ENCODE results near the gene RAB17. TPM values are rescaled to one million over a fixed set of nuclear protein-coding genes. Genes with fewer than 3 reads are reported as not detected.

RAB17 gene
- total and polyA plus RNA-seq, 4 experiments from 2014 or later, result not detected

DNA sequence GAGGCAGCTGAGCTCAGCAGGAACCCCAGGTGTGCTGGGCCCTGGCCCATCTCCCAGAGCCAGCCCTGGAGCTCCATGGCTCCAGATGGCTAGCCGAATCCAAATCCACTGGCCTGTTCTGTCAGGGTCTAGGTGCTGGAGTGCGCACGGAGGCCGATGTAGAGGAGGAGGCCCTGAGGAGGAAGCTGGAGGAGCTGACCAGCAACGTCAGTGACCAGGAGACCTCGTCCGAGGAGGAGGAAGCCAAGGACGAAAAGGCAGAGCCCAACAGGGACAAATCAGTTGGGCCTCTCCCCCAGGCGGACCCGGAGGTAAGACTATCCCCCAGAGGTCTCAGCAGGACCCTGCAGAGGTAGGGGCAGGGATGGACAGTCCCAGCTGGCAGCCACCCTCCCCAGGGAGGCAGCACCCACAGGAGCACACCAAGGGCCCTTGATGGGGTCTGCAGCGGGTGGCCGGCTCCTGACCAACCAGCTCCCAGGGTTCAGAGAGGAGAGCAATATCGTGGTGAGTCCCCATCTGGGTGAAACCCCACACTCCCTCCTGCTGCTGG lies 50.2 kb downstream of the RAB17 start:
- H3K4me3 Mint-ChIP-seq, result no peak overlapping the region
- Histone ChIP-seq H3K4me3 (ENCODE audit: low read length in 2 of 2) (no peak overlapping the region), H3K27ac (ENCODE audit: low read depth, low read length) (no peak overlapping the region), H3K9me3 (ENCODE audit: control insufficient read depth in 1 of 2, low read length in 2 of 2) (no peaks in the 10 kb centered on the region), H3K4me1 (ENCODE audit: insufficient read depth, low read length) (no peaks in the 10 kb centered on the region), H3K36me3 (ENCODE audit: insufficient read depth, low read length) (no peaks in the 10 kb centered on the region), H3K27me3 (ENCODE audit: insufficient read depth, low read length) (no peaks in the 10 kb centered on the region)
- no peaks in the 10 kb centered on the region for H3K9me3 Mint-ChIP-seq
- H3K4me1 Mint-ChIP-seq, result no peaks in the 10 kb centered on the region
- H3K27ac Mint-ChIP-seq, result no peak overlapping the region
- no peaks in the 10 kb centered on the region for H3K36me3 Mint-ChIP-seq
- DNase-seq, result no peak
- intact Hi-C loops (cut with micrococcal nuclease), result no loop called here
- H3K27me3 Mint-ChIP-seq, result peaks cover 3 to 16% of the 10 kb centered on the region in 2 donors
- ChIA-PET CTCF (ENCODE audit: partially characterized antibody) (interaction anchor here (1.8 kb wide), 1 partner anchor 28 kb away, joined by 5 read pairs; no protein-coding TSS in a partner anchor), POLR2A (ENCODE audit: partially characterized antibody) (interaction anchor here (0.5 kb wide), 1 partner anchor 462 kb away, joined by 3 read pairs; no protein-coding TSS in a partner anchor)

- intact Hi-C loops (cut with micrococcal nuclease), result no loop called here
Measured at GRCh38 chr2:237539681-237540080, 50.9 kb downstream of the RAB17 start.

DNA sequence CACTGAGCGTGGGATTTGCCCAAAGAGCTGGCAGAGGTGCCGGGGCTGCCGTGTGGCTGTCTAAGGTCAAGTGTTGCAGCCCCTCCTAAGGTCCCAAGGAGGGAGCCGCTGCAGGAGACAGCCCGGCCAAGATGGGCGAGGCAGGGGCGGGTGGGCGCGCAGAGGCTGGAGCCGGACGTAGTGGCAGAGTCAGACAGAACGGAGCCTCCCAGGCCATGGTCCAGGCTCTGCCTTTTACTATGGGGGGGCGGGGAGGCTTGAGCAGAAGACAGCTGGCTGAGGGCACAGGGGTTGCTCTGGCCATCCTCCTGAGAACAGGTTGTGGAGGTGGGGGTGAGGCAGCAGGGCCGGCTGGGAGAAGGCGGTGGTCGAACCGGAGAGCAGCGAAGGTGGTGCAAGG lies 51.6 kb downstream of the RAB17 start:
- Mint-ChIP-seq H3K9me3 (no peaks in the 10 kb centered on the region), H3K4me3 (no peak overlapping the region), H3K27me3 (peaks cover 3 to 17% of the 10 kb centered on the region in 2 donors), H3K36me3 (no peaks in the 10 kb centered on the region), H3K27ac (no peak overlapping the region), H3K4me1 (no peaks in the 10 kb centered on the region)
- no peak for DNase-seq
- H3K4me1 ChIP-seq (ENCODE audit: insufficient read depth, low read length), result no peaks in the 10 kb centered on the region
- H3K36me3 ChIP-seq (ENCODE audit: insufficient read depth, low read length), result no peaks in the 10 kb centered on the region
- intact Hi-C loops (cut with micrococcal nuclease), result no loop called here
- ChIA-PET POLR2A (ENCODE audit: partially characterized antibody) (no interaction called here), CTCF (ENCODE audit: partially characterized antibody) (no interaction called here)
- H3K4me3 ChIP-seq (ENCODE audit: low read length in 2 of 2), result no peak overlapping the region
- no peaks in the 10 kb centered on the region for H3K9me3 ChIP-seq (ENCODE audit: control insufficient read depth in 1 of 2, low read length in 2 of 2)
- no peak overlapping the region for H3K27ac ChIP-seq (ENCODE audit: low read depth, low read length)
- no peaks in the 10 kb centered on the region for H3K27me3 ChIP-seq (ENCODE audit: insufficient read depth, low read length)

More at GRCh38 chr2:237539681-237540080, 50.9 kb downstream of the RAB17 start:
- no peaks in the 10 kb centered on the region for H3K9me3 ChIP-seq (ENCODE audit: control insufficient read depth in 1 of 2, low read length in 2 of 2)
- H3K4me3 ChIP-seq (ENCODE audit: low read length in 2 of 2), result no peak overlapping the region
- Mint-ChIP-seq H3K4me3 (no peak overlapping the region), H3K9me3 (no peaks in the 10 kb centered on the region), H3K36me3 (no peaks in the 10 kb centered on the region), H3K27me3 (peaks cover 3 to 17% of the 10 kb centered on the region in 2 donors), H3K4me1 (no peaks in the 10 kb centered on the region), H3K27ac (no peak overlapping the region)
- no peak overlapping the region for H3K27ac ChIP-seq (ENCODE audit: low read depth, low read length)
- CTCF ChIA-PET (ENCODE audit: partially characterized antibody), result interaction anchor here (1.8 kb wide), 1 partner anchor 27 kb away, joined by 5 read pairs; no protein-coding TSS in a partner anchor
- DNase-seq, result no peak
- no peaks in the 10 kb centered on the region for H3K36me3 ChIP-seq (ENCODE audit: insufficient read depth, low read length)
- H3K4me1 ChIP-seq (ENCODE audit: insufficient read depth, low read length), result no peaks in the 10 kb centered on the region
- H3K27me3 ChIP-seq (ENCODE audit: insufficient read depth, low read length), result no peaks in the 10 kb centered on the region
- POLR2A ChIA-PET (ENCODE audit: partially characterized antibody), result no interaction called here

DNA sequence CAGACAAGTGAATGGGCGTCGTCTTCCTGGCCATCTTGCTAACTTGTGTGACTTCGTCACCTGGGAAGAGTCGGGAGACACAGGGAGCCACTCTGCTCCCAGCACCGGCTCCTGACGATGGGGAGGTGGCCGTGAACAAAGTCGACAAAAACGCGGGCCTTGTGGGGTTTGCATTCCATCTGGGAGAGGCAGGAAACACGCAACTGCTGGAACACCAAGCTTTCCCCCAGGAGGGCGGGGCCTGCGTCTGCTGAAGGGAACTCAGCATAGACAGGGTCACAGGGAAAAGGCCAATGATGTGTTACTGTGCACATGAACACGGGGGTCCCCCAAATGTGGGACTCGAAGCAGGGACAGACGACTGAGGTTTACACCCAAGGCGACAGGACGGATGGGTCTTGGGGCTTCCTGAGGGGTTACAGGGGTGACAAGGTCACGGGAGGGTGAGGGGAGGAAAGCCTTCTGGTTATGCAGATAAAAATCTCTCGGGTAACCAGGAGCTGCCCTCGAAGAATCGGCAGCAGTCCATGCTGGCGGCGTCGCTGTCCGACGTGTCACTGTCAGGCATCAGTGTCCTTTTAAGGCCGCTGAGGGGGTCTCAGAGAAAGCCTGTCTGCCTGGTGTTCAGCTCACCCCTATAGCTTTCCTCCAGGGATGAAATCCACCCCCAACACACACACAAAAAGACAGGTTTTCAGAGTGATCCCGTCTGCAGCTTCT lies 52.4 kb downstream of the RAB17 start:
- Mint-ChIP-seq H3K4me3 (no peak overlapping the region), H3K4me1 (no peaks in the 10 kb centered on the region), H3K27me3 (peaks cover 3 to 17% of the 10 kb centered on the region in 2 donors), H3K9me3 (no peaks in the 10 kb centered on the region), H3K36me3 (no peaks in the 10 kb centered on the region), H3K27ac (no peak overlapping the region)
- Histone ChIP-seq H3K27ac (ENCODE audit: low read depth, low read length) (no peak overlapping the region), H3K36me3 (ENCODE audit: insufficient read depth, low read length) (no peaks in the 10 kb centered on the region), H3K4me1 (ENCODE audit: insufficient read depth, low read length) (no peaks in the 10 kb centered on the region), H3K9me3 (ENCODE audit: control insufficient read depth in 1 of 2, low read length in 2 of 2) (no peaks in the 10 kb centered on the region), H3K4me3 (ENCODE audit: low read length in 2 of 2) (no peak overlapping the region), H3K27me3 (ENCODE audit: insufficient read depth, low read length) (no peaks in the 10 kb centered on the region)
- ChIA-PET POLR2A (ENCODE audit: partially characterized antibody) (no interaction called here), CTCF (ENCODE audit: partially characterized antibody) (no interaction called here)
- intact Hi-C loops (cut with micrococcal nuclease), result no loop called here
- DNase-seq, result no peak

DNA sequence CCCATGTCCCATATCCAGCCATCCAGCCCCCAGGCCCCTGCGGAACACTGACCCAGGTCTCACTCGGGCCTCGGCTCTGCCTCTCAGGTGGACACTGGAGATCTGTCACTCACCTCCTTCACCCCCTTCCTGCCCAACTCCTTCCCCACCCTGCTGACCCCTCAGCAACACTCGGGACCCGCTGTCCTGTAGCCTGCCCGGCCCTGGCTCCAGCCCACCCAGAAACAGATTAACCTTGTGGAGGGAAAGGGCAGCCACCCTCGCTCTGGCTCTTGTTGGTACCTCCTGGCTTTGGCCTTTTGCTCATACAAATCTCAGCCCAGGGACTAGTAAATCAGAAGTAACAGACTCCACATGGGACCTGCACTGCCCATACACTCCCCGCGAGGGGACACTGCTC lies 53.9 kb downstream of the RAB17 start:
- Histone ChIP-seq H3K4me3 (ENCODE audit: low read length in 2 of 2) (no peak overlapping the region), H3K27ac (ENCODE audit: low read depth, low read length) (no peak overlapping the region), H3K27me3 (ENCODE audit: insufficient read depth, low read length) (no peaks in the 10 kb centered on the region), H3K9me3 (ENCODE audit: control insufficient read depth in 1 of 2, low read length in 2 of 2) (no peaks in the 10 kb centered on the region), H3K36me3 (ENCODE audit: insufficient read depth, low read length) (no peaks in the 10 kb centered on the region), H3K4me1 (ENCODE audit: insufficient read depth, low read length) (no peaks in the 10 kb centered on the region)
- no peak for DNase-seq
- Mint-ChIP-seq H3K4me1 (no peaks in the 10 kb centered on the region), H3K9me3 (no peaks in the 10 kb centered on the region), H3K27me3 (peaks cover 2 to 16% of the 10 kb centered on the region in 2 donors), H3K27ac (no peak overlapping the region), H3K36me3 (no peaks in the 10 kb centered on the region), H3K4me3 (no peak overlapping the region)
- intact Hi-C loops (cut with micrococcal nuclease), result no loop called here
- ChIA-PET POLR2A (ENCODE audit: partially characterized antibody) (no interaction called here), CTCF (ENCODE audit: partially characterized antibody) (no interaction called here)

DNA sequence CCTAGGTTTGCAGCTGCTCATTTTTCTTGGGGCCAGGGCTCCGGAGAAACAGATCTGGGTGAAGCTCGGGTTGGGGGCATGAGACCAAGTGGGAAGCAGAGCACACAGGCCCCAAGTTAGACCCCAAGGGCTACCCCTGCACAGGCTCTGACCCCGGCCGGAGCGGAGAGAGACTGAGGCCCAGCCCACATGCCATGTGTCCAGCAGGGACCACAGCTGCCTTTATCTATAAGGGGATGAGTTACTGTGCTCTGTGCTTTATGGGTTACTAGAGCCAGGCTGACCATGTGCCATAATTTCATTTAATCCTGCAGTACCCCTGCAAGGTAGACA lies 54.5 kb downstream of the RAB17 start:
- H3K4me1 Mint-ChIP-seq, result no peaks in the 10 kb centered on the region
- ChIA-PET CTCF (ENCODE audit: partially characterized antibody) (interaction anchor here (2.4 kb wide), 1 partner anchor 23 kb away, joined by 7 read pairs; no protein-coding TSS in a partner anchor), POLR2A (ENCODE audit: partially characterized antibody) (no interaction called here)
- Histone ChIP-seq H3K27me3 (ENCODE audit: insufficient read depth, low read length) (no peaks in the 10 kb centered on the region), H3K4me1 (ENCODE audit: insufficient read depth, low read length) (no peaks in the 10 kb centered on the region), H3K4me3 (ENCODE audit: low read length in 2 of 2) (no peak overlapping the region), H3K27ac (ENCODE audit: low read depth, low read length) (no peak overlapping the region), H3K9me3 (ENCODE audit: control insufficient read depth in 1 of 2, low read length in 2 of 2) (no peaks in the 10 kb centered on the region), H3K36me3 (ENCODE audit: insufficient read depth, low read length) (no peaks in the 10 kb centered on the region)
- H3K4me3 Mint-ChIP-seq, result no peak overlapping the region
- no peaks in the 10 kb centered on the region for H3K9me3 Mint-ChIP-seq
- H3K27me3 Mint-ChIP-seq, result peaks cover 0 to 14% of the 10 kb centered on the region in 2 donors
- H3K36me3 Mint-ChIP-seq, result no peaks in the 10 kb centered on the region
- intact Hi-C loops (cut with micrococcal nuclease), result no loop called here
- no peak for DNase-seq
- no peak overlapping the region for H3K27ac Mint-ChIP-seq

DNA sequence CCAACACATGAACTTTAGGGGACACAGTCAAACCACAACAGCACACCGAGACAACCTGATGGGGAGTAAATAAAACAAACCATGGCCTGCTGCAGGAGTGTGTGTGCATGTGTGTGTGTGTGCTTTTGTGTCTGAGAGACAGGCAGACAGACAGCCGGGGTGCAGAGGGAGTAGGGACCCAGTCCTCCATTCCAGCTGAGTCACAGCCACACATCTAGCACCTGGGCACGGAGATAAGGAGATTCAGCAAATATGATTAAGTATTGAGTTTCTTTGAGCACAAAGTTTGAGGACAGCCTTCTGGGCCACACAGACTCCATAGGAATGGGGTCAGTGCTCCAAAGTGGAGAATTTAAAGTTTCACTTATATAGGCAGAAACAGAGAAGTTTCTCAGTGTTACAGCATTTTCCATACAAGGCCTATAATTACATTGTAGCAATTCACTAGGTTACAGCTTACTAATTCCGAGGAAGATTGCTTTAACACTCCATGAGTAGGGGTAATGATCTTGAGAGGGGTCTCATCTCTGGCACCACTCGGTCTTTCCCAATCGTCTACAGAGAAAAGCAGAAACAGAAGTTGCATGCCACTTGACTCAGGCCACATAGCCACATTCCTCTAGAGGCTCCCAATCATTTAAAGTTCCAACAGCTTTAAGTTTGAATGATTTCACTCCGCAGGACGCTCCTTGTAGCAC lies 55.0 kb downstream of the RAB17 start:
- no peaks in the 10 kb centered on the region for H3K36me3 Mint-ChIP-seq
- intact Hi-C loops (cut with micrococcal nuclease), result no loop called here
- DNase-seq, result no peak

More for the DNA sequence above, 55.0 kb downstream of the RAB17 start:
- Histone ChIP-seq H3K4me1 (ENCODE audit: insufficient read depth, low read length) (no peaks in the 10 kb centered on the region), H3K4me3 (ENCODE audit: low read length in 2 of 2) (no peak overlapping the region), H3K36me3 (ENCODE audit: insufficient read depth, low read length) (no peaks in the 10 kb centered on the region), H3K9me3 (ENCODE audit: control insufficient read depth in 1 of 2, low read length in 2 of 2) (no peaks in the 10 kb centered on the region), H3K27ac (ENCODE audit: low read depth, low read length) (no peak overlapping the region), H3K27me3 (ENCODE audit: insufficient read depth, low read length) (no peaks in the 10 kb centered on the region)
- Mint-ChIP-seq H3K27me3 (peaks cover 0 to 14% of the 10 kb centered on the region in 2 donors), H3K4me1 (no peaks in the 10 kb centered on the region), H3K4me3 (no peak overlapping the region), H3K27ac (no peak overlapping the region), H3K9me3 (no peaks in the 10 kb centered on the region)
- ChIA-PET POLR2A (ENCODE audit: partially characterized antibody) (no interaction called here), CTCF (ENCODE audit: partially characterized antibody) (interaction anchor here (2.4 kb wide), 1 partner anchor 23 kb away, joined by 7 read pairs; no protein-coding TSS in a partner anchor)
